Adipose tissue (tissue), 3 donors: ENCODE results near the gene POLR1E. TPM values are rescaled to one million over a fixed set of nuclear protein-coding genes. Genes with fewer than 3 reads are reported as not detected.

Experiments used
- H3K27ac ChIP-seq: one replicate; pipeline ENCODE4 v1.5.1; 2013; ENCODE audit warnings: low read depth, low read length
- WGBS, 3 donors: extraction: QIAGEN DNeasy Blood & Tissue Kit; methylation state at CpG; one replicate each; pipeline ENCODE4 v1.1.7; 2013; 5-methylcytosine and 5-hydroxymethylcytosine counted together
- polyA plus RNA-seq, 3 donors: library from polyadenylated mRNA; stranded (reverse); fragments of 200-250 nt; gene quantifications; one replicate each; pipeline ENCODE4 v1.2.3, GENCODE V29; 2013
- donor health status: healthy with polysubstance abuse.
- donor health status: Bipolar disorder and iron deficiency.
- donor health status: healthy.

The POLR1E gene
- polyA plus RNA-seq, 3 donors, result 27.7 to 30.6 (median 29.2) TPM

- no peak overlapping the region for H3K27ac ChIP-seq
- WGBS, 3 donors, result 86 to 91% (median 89%) methylated on average over 13 of the region's 13 CpGs
These were observed 32.2 kb downstream of the POLR1E start for GRCh38 chr9:37517923-37518322.

- 82 to 93% (median 92%) methylated on average over 3 of the region's 3 CpGs for WGBS, 3 donors
- no peak overlapping the region for H3K27ac ChIP-seq
These were observed 34.9 kb downstream of the POLR1E start for GRCh38 chr9:37520641-37521040.

GRCh38 chr9:37521111-37521510 lies 35.4 kb downstream of the POLR1E start:
- WGBS, 3 donors, result 94 to 97% (median 95%) methylated on average over 10 of the region's 10 CpGs
- H3K27ac ChIP-seq, result no peak overlapping the region

GRCh38 chr9:37522971-37523370 lies 37.2 kb downstream of the POLR1E start:
- WGBS, 3 donors, result 76 to 99% (median 93%) methylated on average over 2 of the region's 2 CpGs
- H3K27ac ChIP-seq, result no peak overlapping the region

- 93 to 98% (median 93%) methylated on average over 6 of the region's 6 CpGs for WGBS, 3 donors
- H3K27ac ChIP-seq, result no peak overlapping the region
These were observed 38.2 kb downstream of the POLR1E start for GRCh38 chr9:37523916-37524315.

GRCh38 chr9:37528652-37529471 lies 43.1 kb downstream of the POLR1E start:
- 89 to 95% (median 93%) methylated on average over 18 of the region's 18 CpGs for WGBS, 3 donors
- H3K27ac ChIP-seq, result no peak overlapping the region

- H3K27ac ChIP-seq, result no peak overlapping the region
- 88 to 94% (median 91%) methylated on average over 13 of the region's 13 CpGs for WGBS, 3 donors
These were observed 46.0 kb downstream of the POLR1E start for GRCh38 chr9:37531699-37532098.

GRCh38 chr9:37534412-37534811 lies 48.7 kb downstream of the POLR1E start:
- no peak overlapping the region for H3K27ac ChIP-seq
- 38 to 94% (median 84%) methylated on average over 7 of the region's 7 CpGs for WGBS, 3 donors

- no peak overlapping the region for H3K27ac ChIP-seq
- WGBS, 3 donors, result 75 to 88% (median 82%) methylated on average over 10 of the region's 10 CpGs
These were observed 49.2 kb downstream of the POLR1E start for GRCh38 chr9:37534901-37535300.

- H3K27ac ChIP-seq, result no peak overlapping the region
- 87 to 94% (median 94%) methylated on average over 7 of the region's 7 CpGs for WGBS, 3 donors
These were observed 52.4 kb downstream of the POLR1E start for GRCh38 chr9:37538099-37538498.

- no peak overlapping the region for H3K27ac ChIP-seq
These were observed 53.9 kb downstream of the POLR1E start for GRCh38 chr9:37539634-37540033.

- no peak overlapping the region for H3K27ac ChIP-seq
- 27 to 75% (median 68%) methylated on average over 3 of the region's 3 CpGs for WGBS, 3 donors
These were observed 54.9 kb downstream of the POLR1E start for GRCh38 chr9:37540634-37541033.

GRCh38 chr9:37541465-37541864 lies 55.7 kb downstream of the POLR1E start:
- 95 to 100% (median 99%) methylated on average over 8 of the region's 8 CpGs for WGBS, 3 donors
- H3K27ac ChIP-seq, result no peak overlapping the region

GRCh38 chr9:37542488-37542887 lies 56.7 kb downstream of the POLR1E start:
- no peak overlapping the region for H3K27ac ChIP-seq
- 92 to 98% (median 98%) methylated on average over 6 of the region's 6 CpGs for WGBS, 3 donors

- WGBS, 3 donors, result 39 to 79% (median 57%) methylated on average over 1 of the region's 1 CpG
- no peak overlapping the region for H3K27ac ChIP-seq
These were observed 57.1 kb downstream of the POLR1E start for GRCh38 chr9:37542895-37543294.

- no peak overlapping the region for H3K27ac ChIP-seq
- 91 to 98% (median 97%) methylated on average over 1 of the region's 1 CpG for WGBS, 3 donors
These were observed 57.7 kb downstream of the POLR1E start for GRCh38 chr9:37543468-37543867.

- H3K27ac ChIP-seq, result no peak overlapping the region
- 95 to 97% (median 96%) methylated on average over 5 of the region's 5 CpGs for WGBS, 3 donors
These were observed 61.7 kb downstream of the POLR1E start for GRCh38 chr9:37547328-37547878.

- H3K27ac ChIP-seq, result no peak overlapping the region
These were observed 63.8 kb downstream of the POLR1E start for GRCh38 chr9:37549527-37549926.

GRCh38 chr9:37550781-37551180 lies 65.0 kb downstream of the POLR1E start:
- H3K27ac ChIP-seq, result no peak overlapping the region
- 74 to 90% (median 80%) methylated on average over 1 of the region's 1 CpG for WGBS, 3 donors

- 77 to 92% (median 90%) methylated on average over 3 of the region's 3 CpGs for WGBS, 3 donors
- no peak overlapping the region for H3K27ac ChIP-seq
These were observed 65.7 kb downstream of the POLR1E start for GRCh38 chr9:37551468-37551867.
